ENCODE results near the gene HAND2. TPM values are rescaled to one million over a fixed set of nuclear protein-coding genes. Genes with fewer than 3 reads are reported as not detected.

Gene HAND2
- total RNA-seq, 2 experiments from 2014 or later: not detected

GRCh38 chr4:173543266-173543665, 13.2 kb upstream of the HAND2 start:
- Mint-ChIP-seq H3K27me3 (peaks cover 43% of the 10 kb centered on the region), H3K4me3 (no peak overlapping the region), H3K9me3 (no peaks in the 10 kb centered on the region), H3K36me3 (ENCODE audit: low read depth) (no peaks in the 10 kb centered on the region), H3K4me1 (ENCODE audit: low read depth) (peaks cover 7% of the 10 kb centered on the region), H3K27ac (no peak overlapping the region)
- POLR2A ChIA-PET: no interaction called here
- intact Hi-C loops (cut with micrococcal nuclease): no loop called here
- ATAC-seq (no peak), DNase-seq (no peak)
- TF ChIP-seq CTCF (IDR thresholded peaks at IDR 0.05): no peak
- CTCF ChIA-PET: interaction anchor here (0.8 kb wide), 1 partner anchor 92 kb away, joined by 3 read pairs; no protein-coding TSS in a partner anchor

- H3K27me3 Mint-ChIP-seq: peaks cover 60% of the 10 kb centered on the region
Measured at GRCh38 chr4:173539986-173540385, 10.0 kb upstream of the HAND2 start.

GRCh38 chr4:173538909-173539445, 8.9 kb upstream of the HAND2 start:
- CTCF ChIA-PET: interaction anchor here (1.4 kb wide), 1 partner anchor 36 kb away, joined by 5 read pairs; no protein-coding TSS in a partner anchor
- H3K9me3 Mint-ChIP-seq: no peaks in the 10 kb centered on the region
- intact Hi-C loops (cut with micrococcal nuclease): no loop called here
- H3K36me3 Mint-ChIP-seq (ENCODE audit: low read depth): no peaks in the 10 kb centered on the region
- peak overlapping the region; percentile 52 for H3K4me3 Mint-ChIP-seq
- no peak for TF ChIP-seq CTCF (IDR thresholded peaks at IDR 0.05)
- no peak for ATAC-seq
- POLR2A ChIA-PET: interaction anchor here (1.3 kb wide), 1 partner anchor 23 kb away, joined by 3 read pairs; no protein-coding TSS in a partner anchor
- no peak overlapping the region for H3K27ac Mint-ChIP-seq
- DNase-seq: no peak
- peaks cover 13% of the 10 kb centered on the region for H3K4me1 Mint-ChIP-seq (ENCODE audit: low read depth)
- peaks cover 65% of the 10 kb centered on the region for H3K27me3 Mint-ChIP-seq

More at GRCh38 chr4:173539986-173540385, 10.0 kb upstream of the HAND2 start:
- POLR2A ChIA-PET: no interaction called here
- Mint-ChIP-seq H3K4me1 (ENCODE audit: low read depth) (peaks cover 13% of the 10 kb centered on the region), H3K9me3 (no peaks in the 10 kb centered on the region), H3K4me3 (no peak overlapping the region), H3K27ac (no peak overlapping the region), H3K36me3 (ENCODE audit: low read depth) (no peaks in the 10 kb centered on the region)
- TF ChIP-seq CTCF (IDR thresholded peaks at IDR 0.05): no peak
- no peak for ATAC-seq
- DNase-seq: no peak
- CTCF ChIA-PET: no interaction called here
- intact Hi-C loops (cut with micrococcal nuclease): no loop called here

GRCh38 chr4:173538148-173538908, 8.3 kb upstream of the HAND2 start:
- POLR2A ChIA-PET: interaction anchor here (1.3 kb wide), 1 partner anchor 22 kb away, joined by 3 read pairs; no protein-coding TSS in a partner anchor

More at GRCh38 chr4:173538148-173538908, 8.3 kb upstream of the HAND2 start:
- H3K4me3 Mint-ChIP-seq: peak overlapping the region; percentile 52
- H3K27me3 Mint-ChIP-seq: peaks cover 69% of the 10 kb centered on the region
- H3K36me3 Mint-ChIP-seq (ENCODE audit: low read depth): no peaks in the 10 kb centered on the region
- CTCF ChIA-PET: interaction anchor here (1.4 kb wide), 1 partner anchor 35 kb away, joined by 5 read pairs; no protein-coding TSS in a partner anchor
- intact Hi-C loops (cut with micrococcal nuclease): no loop called here
- peaks cover 13% of the 10 kb centered on the region for H3K4me1 Mint-ChIP-seq (ENCODE audit: low read depth)
- no peak overlapping the region for H3K27ac Mint-ChIP-seq
- no peaks in the 10 kb centered on the region for H3K9me3 Mint-ChIP-seq
- DNase-seq (no peak), ATAC-seq (peak; percentile 39)
- TF ChIP-seq CTCF (IDR thresholded peaks at IDR 0.05): no peak
